HG02840 (cell line): ENCODE results near the gene SPTB.

ENCODE experiments used
- ATAC-seq: cut with Tn5 transposase; IDR thresholded peaks from one replicate; pipeline ENCODE4 v1.9.1; 2021; ENCODE audit warnings: mild to moderate bottlenecking, moderate library complexity, moderate number of reproducible peaks; ENCODE audit not compliant: unreplicated experiment, low FRiP score

SPTB gene

GRCh38 chr14:64855721-64856528 is 23.8 kb downstream of the SPTB start:
- ATAC-seq: no peak

DNA sequence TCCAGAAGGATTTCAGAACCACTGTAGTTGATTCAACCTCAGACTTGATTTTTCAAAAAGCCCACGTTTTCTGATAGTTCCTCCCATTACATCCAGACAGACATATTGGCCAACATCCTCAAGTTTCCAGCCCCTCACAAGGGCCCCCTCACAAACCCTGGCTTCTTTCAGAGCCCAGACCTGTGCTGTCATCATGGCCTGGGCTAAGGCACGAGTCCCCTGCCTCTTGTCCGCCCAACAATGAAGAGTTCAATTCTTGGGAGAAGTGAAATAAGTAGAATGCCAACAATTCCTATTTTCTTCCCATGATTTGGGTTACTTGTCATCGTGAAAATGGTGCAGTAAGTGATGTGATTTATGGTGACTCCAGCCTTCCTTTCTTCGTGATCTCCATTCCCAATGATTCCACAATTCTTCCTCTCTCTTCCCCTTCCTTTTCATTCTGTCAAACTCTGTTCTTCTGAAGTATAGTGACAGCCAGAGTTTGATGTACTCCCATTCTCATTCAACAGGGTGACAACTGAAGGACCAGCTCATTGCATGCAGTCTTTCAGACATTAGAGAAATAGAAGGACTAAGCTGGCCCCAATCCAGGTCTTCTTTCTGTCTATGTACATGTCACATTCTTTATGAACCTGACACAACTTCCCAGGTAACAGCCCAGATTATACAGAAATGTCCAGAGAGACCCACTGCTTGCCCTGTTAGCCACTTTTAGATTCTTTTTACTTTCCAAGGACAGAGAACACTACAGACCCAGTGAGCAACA is 29.2 kb downstream of the SPTB start:
- ATAC-seq: no peak

- ATAC-seq: no peak
Measured at GRCh38 chr14:64849940-64850339, 29.8 kb downstream of the SPTB start.

GRCh38 chr14:64848239-64848638 is 31.5 kb downstream of the SPTB start:
- ATAC-seq: no peak

DNA sequence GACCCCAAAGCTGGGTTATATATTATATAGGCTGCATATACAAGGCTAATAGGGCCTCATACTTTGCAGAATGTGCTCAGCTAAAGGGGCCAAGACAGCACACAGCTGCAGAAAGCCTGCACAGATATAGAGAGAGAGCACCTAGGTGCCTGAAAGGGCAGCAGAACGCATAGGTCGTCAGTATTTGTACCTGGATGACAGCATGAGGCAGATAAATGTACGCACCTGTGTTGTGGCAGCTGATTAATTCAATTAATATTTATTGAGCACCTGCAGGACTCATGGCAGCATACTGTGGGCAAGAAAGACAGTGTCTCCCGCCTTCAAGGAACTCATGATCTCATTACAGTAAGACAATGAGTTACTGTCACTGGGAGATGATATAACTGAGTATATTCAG is 33.4 kb downstream of the SPTB start:
- no peak for ATAC-seq

GRCh38 chr14:64845878-64846277 is 33.8 kb downstream of the SPTB start:
- ATAC-seq: no peak

DNA sequence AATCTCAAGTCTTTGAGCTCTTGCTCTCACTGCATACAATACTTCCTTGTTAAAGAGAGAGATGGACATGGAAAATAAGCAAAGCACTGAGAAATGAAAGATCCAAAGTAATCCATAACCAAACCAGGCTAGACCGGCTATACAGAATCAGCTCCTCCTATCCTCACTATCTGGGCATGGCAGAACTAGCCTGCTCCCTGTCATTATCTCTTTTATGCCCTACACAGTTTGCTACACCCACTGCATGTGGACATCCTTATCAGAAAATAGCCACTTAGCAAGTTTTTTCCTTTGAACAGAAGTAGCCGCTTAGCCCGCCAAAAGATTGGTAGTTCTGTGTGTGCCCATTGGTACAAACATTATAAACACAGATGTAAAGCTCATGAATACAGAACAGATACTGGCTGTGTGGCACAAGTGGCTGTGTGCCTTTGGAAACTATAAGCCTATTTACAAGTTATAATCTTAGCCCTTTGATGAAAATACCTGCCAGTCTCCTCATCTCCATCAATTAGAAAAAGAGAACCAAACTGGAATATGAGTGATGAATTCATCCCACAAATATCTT is 34.7 kb downstream of the SPTB start:
- ATAC-seq: no peak

GRCh38 chr14:64844272-64844671 is 35.4 kb downstream of the SPTB start:
- no peak for ATAC-seq

- no peak for ATAC-seq
Measured at GRCh38 chr14:64843548-64843947, 36.2 kb downstream of the SPTB start.

- ATAC-seq: no peak
Measured at GRCh38 chr14:64841772-64842750, 37.6 kb downstream of the SPTB start.

DNA sequence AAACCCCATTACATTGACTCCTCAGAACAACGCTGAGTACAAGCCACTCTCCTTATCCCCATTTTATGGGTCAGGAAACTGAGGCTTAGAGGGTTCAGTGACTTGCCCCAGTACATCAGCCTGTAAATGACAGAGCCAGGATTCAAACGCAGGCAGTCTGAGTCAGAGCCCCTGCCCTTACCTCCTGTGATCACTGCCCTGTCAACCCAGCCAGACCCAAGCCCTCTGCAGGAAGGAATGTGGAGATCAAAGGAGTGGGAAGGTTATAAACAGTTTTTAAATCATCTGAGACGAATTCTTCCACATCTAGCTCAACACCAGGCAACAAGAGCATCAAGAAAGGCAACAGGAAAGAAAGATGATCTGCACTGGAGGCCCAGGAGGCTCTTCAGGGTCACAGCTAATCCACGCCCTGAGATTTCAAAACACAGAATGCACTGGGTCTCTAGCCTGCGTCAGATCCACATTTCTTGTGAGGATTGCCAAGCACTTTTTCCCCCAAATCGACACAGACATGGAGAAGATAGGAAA is 38.5 kb downstream of the SPTB start:
- ATAC-seq: no peak

DNA sequence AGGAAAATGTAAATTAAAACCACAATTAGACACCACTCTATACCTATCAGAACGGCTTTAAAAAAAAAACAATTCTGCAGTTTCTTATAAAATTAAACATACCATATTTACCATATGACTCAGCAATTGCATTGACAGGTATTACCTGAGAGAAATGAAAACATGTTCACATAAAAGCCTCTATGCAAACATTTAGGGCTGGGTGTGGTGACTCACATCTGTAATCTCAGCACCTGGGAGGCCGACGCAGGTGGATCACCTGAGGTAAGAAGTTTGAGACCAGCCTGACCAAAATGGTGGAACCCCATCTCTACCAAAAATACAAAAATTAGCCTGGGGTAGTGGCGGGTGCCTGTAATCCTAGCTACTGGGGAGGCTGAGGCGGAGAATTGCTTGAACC is 41.1 kb downstream of the SPTB start:
- ATAC-seq: no peak

GRCh38 chr14:64835431-64835830 is 44.3 kb downstream of the SPTB start:
- ATAC-seq: no peak

DNA sequence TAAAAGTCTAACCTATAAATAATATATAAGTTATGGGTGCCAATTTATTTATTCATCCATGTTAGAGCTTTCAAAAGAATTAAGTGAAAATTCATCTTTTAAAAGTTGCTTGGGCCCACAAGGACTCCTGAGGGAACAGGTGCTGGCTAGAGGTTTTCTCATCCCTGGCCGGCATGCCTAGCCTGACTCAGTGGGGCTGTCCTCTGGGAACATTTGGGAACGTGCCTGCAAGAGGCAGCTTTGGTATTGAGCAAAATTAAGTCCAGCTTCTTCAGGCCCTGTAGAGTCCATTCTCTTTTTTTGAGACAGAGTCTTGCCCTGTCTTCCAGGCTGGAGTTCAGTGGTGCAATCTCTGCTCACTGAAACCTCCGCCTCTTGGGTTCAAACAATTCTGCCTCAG is 44.7 kb downstream of the SPTB start:
- ATAC-seq: no peak

GRCh38 chr14:64831419-64831818 is 48.3 kb downstream of the SPTB start:
- ATAC-seq: no peak

DNA sequence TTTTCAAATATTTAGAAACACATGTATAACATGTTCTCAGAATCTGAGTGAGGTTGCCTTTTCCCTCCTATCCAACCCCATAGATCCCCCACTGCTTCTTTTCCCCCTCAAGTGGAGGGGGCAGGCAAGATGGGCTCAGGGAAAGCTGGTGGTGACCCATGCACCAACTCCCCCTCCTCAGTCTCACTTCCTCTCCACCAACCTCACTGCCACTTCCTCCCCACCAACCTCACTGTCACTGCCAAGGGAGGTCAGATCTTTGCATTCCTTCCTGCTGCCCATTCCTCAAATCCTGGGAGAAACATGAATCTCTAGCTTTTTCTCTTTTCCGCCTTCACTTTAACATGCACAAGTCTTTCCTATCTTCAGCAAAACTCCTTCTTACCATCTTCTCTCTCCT is 48.7 kb downstream of the SPTB start:
- ATAC-seq: no peak

- ATAC-seq: no peak
Measured at GRCh38 chr14:64828071-64828470, 51.6 kb downstream of the SPTB start.

DNA sequence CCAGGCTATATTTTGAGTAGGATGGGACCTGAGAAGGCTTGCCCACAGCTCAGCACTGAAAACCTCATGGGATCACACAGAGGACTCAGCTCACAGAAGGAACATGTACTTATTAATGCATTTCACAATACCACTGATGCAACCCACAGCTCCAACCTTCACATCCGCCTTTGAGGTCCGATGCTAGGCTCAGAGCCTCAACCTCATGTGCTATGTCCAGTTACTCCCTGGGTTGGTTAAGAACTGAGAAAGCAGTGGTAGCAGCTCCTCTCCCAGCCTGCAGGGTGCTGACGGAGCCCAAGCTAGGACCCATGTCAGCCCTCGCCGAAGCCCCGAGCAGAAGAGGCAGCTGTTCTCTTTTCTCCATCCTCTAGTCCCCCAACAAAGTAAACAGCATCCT is 52.9 kb downstream of the SPTB start:
- ATAC-seq: no peak

DNA sequence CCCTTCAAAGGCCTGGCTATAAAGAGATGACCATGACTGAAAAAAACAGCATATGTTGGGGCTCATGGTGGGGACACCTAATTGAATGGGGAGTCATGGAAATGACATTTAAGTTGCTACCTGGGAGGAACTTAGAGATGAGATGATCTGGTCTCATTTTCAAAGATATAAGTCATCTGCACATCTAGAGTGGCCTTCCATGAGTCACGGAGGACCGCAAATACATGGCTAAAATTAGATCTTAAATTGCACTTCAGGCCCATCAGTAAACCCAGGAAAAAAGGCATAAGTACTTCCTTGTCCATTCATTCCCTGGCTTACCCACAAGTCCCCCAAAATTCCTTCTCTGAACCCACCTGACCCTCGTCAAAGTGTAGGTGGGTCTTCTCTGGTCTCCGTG is 53.4 kb downstream of the SPTB start:
- ATAC-seq: no peak

DNA sequence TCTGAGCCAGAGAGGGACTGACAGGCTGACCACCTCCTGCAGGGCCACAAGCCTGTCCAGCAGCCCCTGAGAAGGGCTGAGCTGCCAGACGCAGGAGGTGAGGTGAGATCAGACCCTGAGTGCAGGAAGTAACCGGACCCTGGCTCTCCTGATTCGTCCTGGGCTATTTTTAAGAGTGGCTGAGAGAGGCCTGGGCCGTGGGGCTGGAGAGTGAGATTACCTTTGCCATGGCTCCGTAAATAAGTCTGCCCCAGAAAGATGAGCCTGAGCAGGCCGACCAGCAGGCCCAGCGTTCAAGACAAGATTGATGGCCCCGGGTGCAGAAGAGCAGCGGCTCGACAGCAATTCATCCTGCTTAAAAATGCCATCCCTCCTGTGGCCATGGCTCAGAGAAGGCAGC is 54.2 kb downstream of the SPTB start:
- ATAC-seq: no peak
